WTC11 (cell line): ENCODE measurements around the gene DECR2. TPM values are rescaled to one million over a fixed set of nuclear protein-coding genes. Genes with fewer than 3 reads are reported as not detected.
A peak's percentile ranks its signal among the peaks of the same experiment; 100 is the strongest.

Source experiments
- ATAC-seq: fragments of 200-7000 bp; cut with Tn5 transposase; 2 replicates; pipeline ENCODE4 v1.10.0; 2021; ENCODE audit warnings: mild to moderate bottlenecking, moderate library complexity
- CTCF ChIA-PET: fragments of 300-600 bp; sonication (Branson Sonifier 250); formaldehyde crosslinking; loops from one replicate; lab custom pipeline; 2021; ENCODE audit warnings: antibody characterized with exemption; lab: Charles Lee
- POLR2A ChIA-PET: fragments of 350-600 bp; sonication (Branson Sonifier 250); formaldehyde crosslinking; loops from one replicate; lab custom pipeline; 2021; ENCODE audit warnings: antibody characterized with exemption; lab: Charles Lee
- DNase-seq: peaks from one replicate; pipeline ENCODE4 v3.0.0; 2021; ENCODE audit warnings: low spot score
- H3K27ac Mint-ChIP-seq: 2 replicates; pipeline ENCODE4 v1.8.0; 2021; ENCODE audit warnings: mixed read lengths
- H3K27me3 Mint-ChIP-seq: 2 replicates; pipeline ENCODE4 v1.8.0; 2021; ENCODE audit warnings: low read depth, mild to moderate bottlenecking, moderate library complexity, mixed read lengths
- H3K36me3 Mint-ChIP-seq: 2 replicates; pipeline ENCODE4 v1.8.0; 2021; ENCODE audit warnings: mixed read lengths
- H3K4me1 Mint-ChIP-seq: 2 replicates; pipeline ENCODE4 v1.8.0; 2022; ENCODE audit warnings: mixed read lengths
- H3K4me3 Mint-ChIP-seq: 2 replicates; pipeline ENCODE4 v1.8.0; 2021; ENCODE audit warnings: mild to moderate bottlenecking, moderate library complexity, mixed read lengths
- H3K9me3 Mint-ChIP-seq: 2 replicates; pipeline ENCODE4 v1.8.0; 2021; ENCODE audit warnings: mixed read lengths
- ATF6 ChIP-seq: sonication (generic); formaldehyde crosslinking; IDR thresholded peaks from 2 replicates; pipeline ENCODE4 v1.8.1; 2023; ENCODE audit warnings: mild to moderate bottlenecking, missing genetic modification reagents
- CBFB ChIP-seq: sonication (generic); formaldehyde crosslinking; IDR thresholded peaks from 2 replicates; pipeline ENCODE4 v1.8.1; 2022; ENCODE audit warnings: mild to moderate bottlenecking, low read depth, missing genetic modification reagents
- CREB1 ChIP-seq: sonication (generic); formaldehyde crosslinking; IDR thresholded peaks from 2 replicates; pipeline ENCODE4 v1.8.0; 2023; ENCODE audit warnings: mild to moderate bottlenecking, missing genetic modification reagents
- ERG ChIP-seq: fragments of 250-450 bp; sonication (Bioruptor Pico); IDR thresholded peaks from 2 replicates; pipeline ENCODE4 v1.8.0; 2021; ENCODE audit warnings: mild to moderate bottlenecking
- GABPB1 ChIP-seq: sonication (generic); formaldehyde crosslinking; IDR thresholded peaks from 2 replicates; pipeline ENCODE4 v1.8.1; 2023; ENCODE audit warnings: mild to moderate bottlenecking, missing genetic modification reagents
- MAX ChIP-seq: sonication (generic); formaldehyde crosslinking; IDR thresholded peaks from 2 replicates; pipeline ENCODE4 v1.8.0; 2022; ENCODE audit warnings: mild to moderate bottlenecking, missing genetic modification reagents
- NFE2L1 ChIP-seq: sonication (generic); formaldehyde crosslinking; IDR thresholded peaks from 2 replicates; pipeline ENCODE4 v1.8.1; 2023; ENCODE audit warnings: missing genetic modification reagents
- NFYB ChIP-seq: sonication (generic); formaldehyde crosslinking; conservative IDR thresholded peaks from 2 replicates; pipeline ENCODE4 v1.8.0; 2022; ENCODE audit warnings: low read depth, missing genetic modification reagents
- PREB ChIP-seq: sonication (generic); formaldehyde crosslinking; IDR thresholded peaks from 2 replicates; pipeline ENCODE4 v1.8.1; 2022; ENCODE audit warnings: mild to moderate bottlenecking, missing genetic modification reagents, moderate library complexity, borderline replicate concordance
- RELA ChIP-seq: sonication (generic); formaldehyde crosslinking; IDR thresholded peaks from 2 replicates; pipeline ENCODE4 v1.8.1; 2022; ENCODE audit warnings: missing genetic modification reagents, mild to moderate bottlenecking, borderline replicate concordance
- SMAD3 ChIP-seq: sonication (generic); formaldehyde crosslinking; IDR thresholded peaks from 2 replicates; pipeline ENCODE4 v1.8.0; 2022; ENCODE audit warnings: missing genetic modification reagents, mild to moderate bottlenecking, borderline replicate concordance
- SOX15 ChIP-seq: fragments of 250-450 bp; sonication (Bioruptor Pico); IDR thresholded peaks from 2 replicates; pipeline ENCODE4 v1.9.0; 2021; ENCODE audit warnings: mild to moderate bottlenecking
- TEAD1 ChIP-seq: sonication (generic); formaldehyde crosslinking; IDR thresholded peaks from 2 replicates; pipeline ENCODE4 v1.8.0; 2022; ENCODE audit warnings: mild to moderate bottlenecking, missing genetic modification reagents
- ZNF232 ChIP-seq: sonication (generic); formaldehyde crosslinking; IDR thresholded peaks from 2 replicates; pipeline ENCODE4 v1.8.0; 2022; ENCODE audit warnings: mild to moderate bottlenecking, missing genetic modification reagents
- ZNF281 ChIP-seq: sonication (generic); formaldehyde crosslinking; IDR thresholded peaks from 2 replicates; pipeline ENCODE4 v1.8.0; 2023; ENCODE audit warnings: mild to moderate bottlenecking, missing genetic modification reagents
- ZNF671 ChIP-seq: fragments of 250-450 bp; sonication (Bioruptor Pico); IDR thresholded peaks from 2 replicates; pipeline ENCODE4 v1.8.0; 2021; ENCODE audit warnings: mild to moderate bottlenecking
- total RNA-seq: library from RNA; stranded (reverse); gene quantifications from 3 replicates; pipeline ENCODE4 v1.2.3, GENCODE V29; 2021

The DECR2 gene
- total RNA-seq, 1 experiment from 2014 or later, result 43.6 TPM

GRCh38 chr16:456891-457483, 55.3 kb downstream of the DECR2 start:
- Mint-ChIP-seq H3K27me3 (no peaks in the 10 kb centered on the region), H3K4me1 (peaks cover 14% of the 10 kb centered on the region), H3K27ac (peak overlapping the region; percentile 69; the same call in 1 of the 2 replicates), H3K4me3 (no peak overlapping the region), H3K9me3 (no peaks in the 10 kb centered on the region), H3K36me3 (no peaks in the 10 kb centered on the region; the same call in 1 of the 2 replicates)
- TF ChIP-seq GABPB1 (CRISPR knock-in tag), result no peak
- no peak for TF ChIP-seq ATF6 (CRISPR knock-in tag)
- ATAC-seq, result peak; percentile 45; the same call in 1 of the 2 replicates
- CTCF ChIA-PET, result interaction anchor here (1.0 to 1.2 kb wide), 2 partner anchors 8 to 31 kb away, joined by 6 to 10 read pairs; no protein-coding TSS in a partner anchor
- no peak for DNase-seq
- POLR2A ChIA-PET, result interaction anchor here (0.7 kb wide), 1 partner anchor 56 kb away, joined by 3 read pairs; no protein-coding TSS in a partner anchor

GRCh38 chr16:457732-458400, 56.2 kb downstream of the DECR2 start:
- Mint-ChIP-seq H3K4me1 (peaks cover 14% of the 10 kb centered on the region), H3K4me3 (no peak overlapping the region), H3K9me3 (no peaks in the 10 kb centered on the region), H3K36me3 (no peaks in the 10 kb centered on the region; the same call in 1 of the 2 replicates), H3K27me3 (no peaks in the 10 kb centered on the region), H3K27ac (no peak overlapping the region; the same call in 1 of the 2 replicates)
- POLR2A ChIA-PET, result no interaction called here
- no peak for TF ChIP-seq CBFB (CRISPR knock-in tag)
- TF ChIP-seq MAX (CRISPR knock-in tag), result no peak
- TF ChIP-seq CREB1 (CRISPR knock-in tag), result no peak
- CTCF ChIA-PET, result interaction anchor here (1.0 to 1.2 kb wide), 2 partner anchors 9 to 69 kb away, joined by 3 to 6 read pairs; no protein-coding TSS in a partner anchor
- ATAC-seq (peak; percentile 65; the same call in 1 of the 2 replicates), DNase-seq (no peak)

- Mint-ChIP-seq H3K4me3 (no peak overlapping the region), H3K36me3 (no peaks in the 10 kb centered on the region; the same call in 1 of the 2 replicates), H3K27ac (no peak overlapping the region), H3K9me3 (no peaks in the 10 kb centered on the region), H3K27me3 (no peaks in the 10 kb centered on the region), H3K4me1 (peaks cover 14% of the 10 kb centered on the region)
- ATAC-seq, result no peak
- POLR2A ChIA-PET, result interaction anchor here (0.7 kb wide), 1 partner anchor 58 kb away, joined by 8 read pairs; the partner anchor contains the start of gene DECR2
- TF ChIP-seq SMAD3 (CRISPR knock-in tag), result no peak
- no peak for TF ChIP-seq PREB (CRISPR knock-in tag)
- no peak for TF ChIP-seq ZNF281 (CRISPR knock-in tag)
- TF ChIP-seq ZNF232 (CRISPR knock-in tag), result no peak
- no peak for TF ChIP-seq ERG (CRISPR knock-in tag)
- TF ChIP-seq NFYB, result no peak
- no peak for TF ChIP-seq RELA (CRISPR knock-in tag)
- no peak for TF ChIP-seq NFE2L1 (CRISPR knock-in tag)
- TF ChIP-seq SOX15 (CRISPR knock-in tag), result no peak
- no peak for TF ChIP-seq TEAD1 (CRISPR knock-in tag)
- TF ChIP-seq ZNF671, result no peak
- DNase-seq, result no peak
- CTCF ChIA-PET, result interaction anchor here (1.2 kb wide), 1 partner anchor 9 kb away, joined by 4 read pairs; no protein-coding TSS in a partner anchor
Observed at GRCh38 chr16:459761-460160, 58.1 kb downstream of the DECR2 start.
